Measurements from ENCODE around the gene TBC1D32.

GRCh38 chr6:121183742-121184141, 150.5 kb downstream of the TBC1D32 start:
- TF ChIP-seq EZH2 (IDR thresholded peaks at IDR 0.05) (no peak), POLR2AphosphoS5 (IDR thresholded peaks at IDR 0.05; ENCODE audit: borderline replicate concordance, low read depth, low read length) (no peak), FOXP2 (optimal IDR thresholded peaks at IDR 0.05; ENCODE audit: control extremely low read depth, extremely low read length, insufficient read depth) (no peak)

Measured in SK-N-MC (cell line).